H1 (cell line): ENCODE results near the gene SCN4A. TPM values are rescaled to one million over a fixed set of nuclear protein-coding genes. Genes with fewer than 3 reads are reported as not detected.
A peak's percentile ranks its signal among the peaks of the same experiment; 100 is the strongest.

ENCODE experiments used
- CTCF ChIA-PET: fragments of 300-600 bp; sonication (Branson Sonifier 250); formaldehyde crosslinking; loops from one replicate; lab custom pipeline; 2021; ENCODE audit not compliant: partially characterized antibody; lab: Charles Lee
- POLR2A ChIA-PET: fragments of 300-600 bp; sonication (Branson Sonifier 250); formaldehyde crosslinking; loops from one replicate; lab custom pipeline; 2021; ENCODE audit warnings: inconsistent platforms; ENCODE audit not compliant: partially characterized antibody; lab: Charles Lee
- DNase-seq, 2 experiments: peaks; one replicate each; pipeline versions ENCODE4 v3.0.0 to v3.0.0-alpha.2; 2010 to 2022; ENCODE audit warnings: low spot score in 2 of 2, low read depth in 1 of 2, mixed read lengths in 1 of 2
- FAIRE-seq: peaks from 2 replicates; lab custom pipeline; 2011; peaks lifted over from hg19 to GRCh38; lab: Jason Lieb, UNC
- H2AFZ ChIP-seq: 2 replicates; pipeline ENCODE4 v1.8.1; 2012; ENCODE audit warnings: low read length, inconsistent platforms
- H2AK5ac ChIP-seq: 2 replicates; pipeline ENCODE4 v1.6.1; 2013; ENCODE audit warnings: low read depth, low read length
- H2BK120ac ChIP-seq: replicated peaks from 2 replicates; pipeline ENCODE3; 2013; ENCODE audit warnings: low read depth, low read length, inconsistent platforms
- H2BK12ac ChIP-seq: 2 replicates; pipeline ENCODE4 v1.6.1; 2013; ENCODE audit warnings: low read depth, low read length
- H2BK15ac ChIP-seq: 2 replicates; pipeline ENCODE4 v1.6.1; 2013; ENCODE audit warnings: low read length
- H2BK20ac ChIP-seq: 2 replicates; pipeline ENCODE4 v1.6.1; 2013; ENCODE audit warnings: low read length
- H2BK5ac ChIP-seq: 2 replicates; pipeline ENCODE4 v1.6.1; 2013; ENCODE audit warnings: low read depth, low read length
- H3K14ac ChIP-seq: 2 replicates; pipeline ENCODE4 v1.6.1; 2013; ENCODE audit warnings: inconsistent platforms; ENCODE audit not compliant: insufficient read length
- H3K18ac ChIP-seq: 2 replicates; pipeline ENCODE4 v1.6.1; 2013; ENCODE audit warnings: low read length; ENCODE audit errors: extremely low read depth
- H3K23ac ChIP-seq: 2 replicates; pipeline ENCODE4 v1.6.1; 2013; ENCODE audit warnings: inconsistent platforms; ENCODE audit not compliant: insufficient read length
- H3K23me2 ChIP-seq: 2 replicates; pipeline ENCODE4 v1.6.1; 2013; ENCODE audit warnings: low read depth, low read length
- H3K27ac ChIP-seq: 2 replicates; pipeline ENCODE4 v1.6.1; 2011; ENCODE audit warnings: low read depth, low read length, inconsistent platforms
- H3K27me3 ChIP-seq, 4 experiments: replicated peaks in 1 of 4; 1 replicate in 1 of 4; 2 replicates in 3 of 4; pipeline versions ENCODE4 v1.6.1 to v1.8.1; 2011 to 2013; ENCODE audit warnings: low read length in 3 of 4, mild to moderate bottlenecking in 3 of 4, inconsistent platforms in 2 of 4, mixed read lengths in 2 of 4, moderate library complexity in 1 of 4; ENCODE audit not compliant: control insufficient read depth in 3 of 4, insufficient read depth in 3 of 4; ENCODE audit errors: extremely low read depth in 1 of 4
- H3K36me3 ChIP-seq, 4 experiments: 2 replicates each; pipeline versions ENCODE4 v1.6.1 to v1.8.1; 2011 to 2013; ENCODE audit warnings: mild to moderate bottlenecking in 4 of 4, low read length in 3 of 4, moderate library complexity in 2 of 4, control low read depth in 1 of 4, inconsistent platforms in 1 of 4; ENCODE audit not compliant: insufficient read depth in 4 of 4, control insufficient read depth in 2 of 4
- H3K4ac ChIP-seq: replicated peaks from 2 replicates; pipeline ENCODE3; 2013; ENCODE audit warnings: low read length, low read depth, mixed read lengths, inconsistent platforms; ENCODE audit not compliant: insufficient read length
- H3K4me1 ChIP-seq, 4 experiments: replicated peaks in 1 of 4; 1 replicate in 1 of 4; 2 replicates in 3 of 4; pipeline versions ENCODE4 v1.6.1 to v1.8.1; 2011 to 2013; ENCODE audit warnings: low read length in 3 of 4, inconsistent platforms in 2 of 4, mixed read lengths in 1 of 4; ENCODE audit not compliant: insufficient read depth in 4 of 4, control insufficient read depth in 3 of 4
- H3K4me2 ChIP-seq, 2 experiments: 2 replicates each; pipeline versions ENCODE4 v1.6.1 to v1.8.1; 2011 to 2013; ENCODE audit warnings: low read depth in 2 of 2, low read length in 2 of 2, control low read depth in 1 of 2, inconsistent platforms in 1 of 2, mild to moderate bottlenecking in 1 of 2; ENCODE audit not compliant: insufficient read depth in 1 of 2
- H3K4me3 ChIP-seq, 4 experiments: fragments of 200-600, 300-600 bp in 1 of 4; sonication (generic), shearing (Covaris generic), sonication (Bioruptor Twin) in 1 of 4; 2 replicates each; pipeline versions ENCODE4 v1.5.1 to v1.8.1; 2011 to 2016; ENCODE audit warnings: low read length in 4 of 4, low read depth in 3 of 4, control low read depth in 2 of 4, inconsistent platforms in 2 of 4, mild to moderate bottlenecking in 2 of 4, mixed read lengths in 1 of 4, moderate library complexity in 1 of 4; ENCODE audit not compliant: insufficient read depth in 2 of 4; ENCODE audit errors: extremely low read depth in 1 of 4
- H3K56ac ChIP-seq: replicated peaks from 2 replicates; pipeline ENCODE3; 2013; ENCODE audit warnings: low read depth, mild to moderate bottlenecking, mixed read lengths, low read length, inconsistent platforms; ENCODE audit not compliant: insufficient read length
- H3K79me1 ChIP-seq: 2 replicates; pipeline ENCODE4 v1.6.1; 2013; ENCODE audit warnings: low read depth, low read length, control low read depth
- H3K79me2 ChIP-seq, 2 experiments: 2 replicates each; pipeline versions ENCODE4 v1.6.1 to v1.8.1; 2012 to 2013; ENCODE audit warnings: low read length in 2 of 2, mild to moderate bottlenecking in 2 of 2, inconsistent platforms in 1 of 2; ENCODE audit not compliant: insufficient read depth in 2 of 2, control insufficient read depth in 1 of 2
- H3K9ac ChIP-seq, 4 experiments: replicated peaks in 1 of 4; 1 replicate in 1 of 4; 2 replicates in 3 of 4; pipeline versions ENCODE4 v1.6.1 to v1.8.1; 2011 to 2013; ENCODE audit warnings: low read depth in 3 of 4, low read length in 3 of 4, control low read depth in 2 of 4, mild to moderate bottlenecking in 2 of 4, moderate library complexity in 2 of 4, inconsistent platforms in 1 of 4; ENCODE audit errors: extremely low read depth in 1 of 4
- H3K9me3 ChIP-seq, 2 experiments: 2 replicates each; pipeline versions ENCODE4 v1.6.1 to v1.8.1; 2012 to 2013; ENCODE audit warnings: mild to moderate bottlenecking in 2 of 2, moderate library complexity in 2 of 2, control low read depth in 1 of 2, inconsistent platforms in 1 of 2, low read depth in 1 of 2, low read length in 1 of 2, mixed read lengths in 1 of 2; ENCODE audit not compliant: insufficient read depth in 2 of 2
- H4K20me1 ChIP-seq, 2 experiments: replicated peaks in 1 of 2; 2 replicates each; pipeline versions ENCODE3 to v1.8.1; 2011 to 2013; ENCODE audit warnings: inconsistent platforms in 2 of 2, low read length in 2 of 2, mild to moderate bottlenecking in 1 of 2; ENCODE audit not compliant: insufficient read depth in 2 of 2, control insufficient read depth in 1 of 2
- H4K5ac ChIP-seq: 2 replicates; pipeline ENCODE4 v1.6.1; 2013; ENCODE audit warnings: low read length, low read depth, mixed read lengths, inconsistent platforms; ENCODE audit not compliant: insufficient read length
- H4K8ac ChIP-seq: 2 replicates; pipeline ENCODE4 v1.8.0; 2013; ENCODE audit warnings: mild to moderate bottlenecking, moderate library complexity, low read length, inconsistent platforms; ENCODE audit not compliant: insufficient read depth; ENCODE audit errors: extremely low read depth
- H4K91ac ChIP-seq: replicated peaks from 2 replicates; pipeline ENCODE3; 2013; ENCODE audit warnings: low read length, mixed read lengths, inconsistent platforms; ENCODE audit not compliant: insufficient read length
- BACH1 ChIP-seq: IDR thresholded peaks from 2 replicates; pipeline ENCODE4 v1.6.1; 2012; ENCODE audit warnings: low read length, improper control_type of control experiment
- CHD2 ChIP-seq: IDR thresholded peaks from 2 replicates; pipeline ENCODE4 v1.6.1; 2012; ENCODE audit warnings: low read length, improper control_type of control experiment
- FOSL1 ChIP-seq: IDR thresholded peaks from 2 replicates; pipeline ENCODE4 v1.6.1; 2011; ENCODE audit warnings: mild to moderate bottlenecking, low read depth, low read length, moderate library complexity; ENCODE audit not compliant: insufficient read depth
- HDAC2 ChIP-seq, 2 experiments: fragments of 300-600 bp in 1 of 2; sonication (generic) in 1 of 2; IDR thresholded peaks; 2 replicates each; pipeline ENCODE4 v1.6.1; 2011 to 2012; ENCODE audit warnings: low read depth in 2 of 2, low read length in 2 of 2, mild to moderate bottlenecking in 2 of 2, moderate library complexity in 2 of 2, borderline replicate concordance in 1 of 2, inconsistent platforms in 1 of 2
- PHF8 ChIP-seq: fragments of 200-600 bp; sonication (generic); conservative IDR thresholded peaks from 2 replicates; pipeline ENCODE4 v1.7.1; 2012; ENCODE audit warnings: low read depth, mild to moderate bottlenecking, inconsistent platforms, low read length, moderate library complexity
- POLR2A ChIP-seq, 2 experiments: IDR thresholded peaks; 1 replicate in 1 of 2; 2 replicates in 1 of 2; pipeline ENCODE4 v1.6.1; 2011; ENCODE audit warnings: low read depth in 2 of 2, low read length in 2 of 2, mild to moderate bottlenecking in 2 of 2; ENCODE audit errors: control extremely low read depth in 1 of 2
- SIN3A ChIP-seq, 2 experiments: IDR thresholded peaks in 1 of 2; conservative IDR thresholded peaks in 1 of 2; 2 replicates each; pipeline ENCODE4 v1.6.1; 2011 to 2012; ENCODE audit warnings: low read length in 2 of 2, improper control_type of control experiment in 1 of 2, low read depth in 1 of 2, mild to moderate bottlenecking in 1 of 2
- SP1 ChIP-seq: IDR thresholded peaks from 2 replicates; pipeline ENCODE4 v1.6.1; 2011; ENCODE audit warnings: low read depth, low read length
- SUZ12 ChIP-seq: fragments of 200-600 bp; sonication (generic); IDR thresholded peaks from 2 replicates; pipeline ENCODE4 v1.6.1; 2012; ENCODE audit warnings: mild to moderate bottlenecking, inconsistent platforms, low read length, moderate library complexity, mixed read lengths
- TAF1 ChIP-seq: IDR thresholded peaks from 2 replicates; pipeline ENCODE4 v1.6.1; 2011; ENCODE audit warnings: mild to moderate bottlenecking, low read depth, low read length
- TCF12 ChIP-seq: IDR thresholded peaks from 2 replicates; pipeline ENCODE4 v1.6.1; 2011; ENCODE audit warnings: low read depth, mild to moderate bottlenecking, low read length
- TEAD4 ChIP-seq: IDR thresholded peaks from 2 replicates; pipeline ENCODE4 v1.6.1; 2012; ENCODE audit warnings: low read depth, low read length, inconsistent platforms, mixed read lengths
- USF2 ChIP-seq: IDR thresholded peaks from 2 replicates; pipeline ENCODE4 v1.6.1; 2011; ENCODE audit warnings: low read length, improper control_type of control experiment
- ZNF274 ChIP-seq: IDR thresholded peaks from 2 replicates; pipeline ENCODE4 v1.7.0; 2012; ENCODE audit warnings: low read length, borderline replicate concordance; ENCODE audit errors: extremely low read depth
- whole genome bisulfite sequencing, 2 experiments: shearing (Covaris generic) in 1 of 2; methylation state at CpG; one replicate each; pipeline versions ENCODE4 v1.1.6 to v1.1.7; 2013 to 2015; ENCODE audit warnings: low lambda C conversion rate in 2 of 2, mixed read lengths in 2 of 2, inconsistent platforms in 1 of 2, low coverage in 1 of 2, missing lambda C conversion rate in 1 of 2; ENCODE audit not compliant: insufficient replicate concordance in 2 of 2, insufficient coverage in 1 of 2, insufficient read length in 1 of 2; ENCODE audit errors: extremely low coverage in 1 of 2, missing lambda C conversion rate in 1 of 2; 5-methylcytosine and 5-hydroxymethylcytosine counted together
- polyA plus RNA-seq, 7 experiments: library from polyadenylated mRNA; depleted of rRNA in 3 of 7; stranded (reverse) in 5 of 7; unstranded in 2 of 7; fragments of >200 nt in 5 of 7; fragments of 200-250 nt in 2 of 7; gene quantifications; 1 replicate in 5 of 7; 2 replicates in 1 of 7; 4 replicates in 1 of 7; pipeline versions ENCODE4 v1.2.1 to v1.2.3, GENCODE V29; 2011 to 2013; ENCODE audit warnings: missing spikeins in 2 of 7, mixed read lengths in 2 of 7
- total RNA-seq: library from RNA; stranded (reverse); fragmentation: NEBNext Ultra II Directional; extraction: Animal tissue kit (Norgen Biotek cat#: 25700); gene quantifications from 2 replicates; pipeline ENCODE4 v1.2.1, GENCODE V29; 2021

Gene SCN4A
- total and polyA plus RNA-seq, 2 of the 8 experiments (the other 6 are each of a cell fraction or from before 2014, with no cell fraction given), result 5.0 to 8.5 TPM

GRCh38 chr17:64008830-64009229 lies 36.1 kb upstream of the SCN4A start:
- no peak for FAIRE-seq
- ChIA-PET POLR2A (no interaction called here), CTCF (interaction anchor here (0.5 to 1.7 kb wide), 3 partner anchors 9 to 33 kb away, joined by 3 to 7 read pairs (median 5); no protein-coding TSS in a partner anchor)
- H3K79me2 ChIP-seq, result no peaks in the 10 kb centered on the region
- no peak overlapping the region for H2BK15ac ChIP-seq
- no peak overlapping the region for H3K18ac ChIP-seq
- H3K56ac ChIP-seq, result no peak overlapping the region
- no peaks in the 10 kb centered on the region for H3K27me3 ChIP-seq
- H3K4me1 ChIP-seq, result peaks cover 0 to 10% (median 5%) of the 10 kb centered on the region in 4 experiments; a peak in 4 of 7 replicates
- no peak overlapping the region for H4K91ac ChIP-seq
- no peak overlapping the region for H2BK120ac ChIP-seq
- H3K23ac ChIP-seq, result no peak overlapping the region
- peak overlapping the region; percentile 35; the same call in 1 of the 2 replicates for H4K8ac ChIP-seq
- no peaks in the 10 kb centered on the region for H3K36me3 ChIP-seq
- no peak overlapping the region; the same call in 1 of the 2 replicates for H3K27ac ChIP-seq
- no peak overlapping the region for H2BK12ac ChIP-seq
- H3K23me2 ChIP-seq, result no peaks in the 10 kb centered on the region
- H3K9ac ChIP-seq, result no peak overlapping the region
- H4K5ac ChIP-seq, result no peak overlapping the region
- H3K4me3 ChIP-seq, result no peak overlapping the region
- no peaks in the 10 kb centered on the region for H3K79me1 ChIP-seq
- no peaks in the 10 kb centered on the region for H4K20me1 ChIP-seq
- peak overlapping the region; percentile 98 for H3K14ac ChIP-seq
- no peak overlapping the region for H3K4ac ChIP-seq
- H3K4me2 ChIP-seq, result no peak overlapping the region
- DNase-seq, result peak in 1 of 2 experiments; percentile 22
- WGBS, 2 experiments, result 86% methylated on average over 4 of the region's 4 CpGs; no CpG with 5 or more reads in 1 of the 2 experiments
- no peak overlapping the region for H2AFZ ChIP-seq
- H3K9me3 ChIP-seq, result no peaks in the 10 kb centered on the region
- H2BK20ac ChIP-seq, result peak overlapping the region; percentile 64; the same call in 1 of the 2 replicates
- no peak overlapping the region for H2BK5ac ChIP-seq
- H2AK5ac ChIP-seq, result no peak overlapping the region
- TF ChIP-seq ZNF274 (no peak), POLR2A (IDR thresholded peaks at IDR 0.05; ENCODE audit: control extremely low read depth in 1 of 2, low read depth in 2 of 2, low read length in 2 of 2) (no peak), USF2 (no peak), TAF1 (no peak), TEAD4 (no peak), SUZ12 (no peak), CHD2 (no peak), FOSL1 (no peak), TCF12 (no peak), SIN3A (conservative IDR thresholded peaks at IDR 0.05 in 1 of 2, IDR thresholded peaks at IDR 0.05 in 1 of 2; ENCODE audit: low read depth in 1 of 2, low read length in 2 of 2) (no peak), BACH1 (no peak), PHF8 (no peak), SP1 (no peak), HDAC2 (IDR thresholded peaks at IDR 0.05; ENCODE audit: borderline replicate concordance in 1 of 2, low read depth in 2 of 2, low read length in 2 of 2) (no peak)
